Endodermal cell (in vitro differentiated cells): ENCODE data around the gene RUSC2. TPM values are rescaled to one million over a fixed set of nuclear protein-coding genes. Genes with fewer than 3 reads are reported as not detected.

Experiments used
- DNase-seq: peaks from one replicate; pipeline ENCODE4 v3.0.0-alpha.2; 2017
- H3K27ac ChIP-seq: 2 replicates; pipeline ENCODE4 v1.5.1; 2013; ENCODE audit warnings: mild to moderate bottlenecking, low read depth, low read length, moderate library complexity
- H3K27me3 ChIP-seq: 2 replicates; pipeline ENCODE4 v1.6.1; 2013; ENCODE audit warnings: mild to moderate bottlenecking, low read length, moderate library complexity; ENCODE audit not compliant: insufficient read depth, control insufficient read depth, poor library complexity, severe bottlenecking
- H3K36me3 ChIP-seq: 2 replicates; pipeline ENCODE4 v1.7.0; 2013; ENCODE audit warnings: mild to moderate bottlenecking, low read length, moderate library complexity; ENCODE audit not compliant: control insufficient read depth, insufficient read depth
- H3K4me1 ChIP-seq: one replicate; pipeline ENCODE4 v1.7.0; 2013; ENCODE audit warnings: low read length; ENCODE audit not compliant: control insufficient read depth, insufficient read depth
- H3K4me3 ChIP-seq: 2 replicates; pipeline ENCODE4 v1.5.1; 2013; ENCODE audit warnings: mild to moderate bottlenecking, low read length, moderate library complexity
- H3K9ac ChIP-seq: 2 replicates; pipeline ENCODE4 v1.6.1; 2013; ENCODE audit warnings: mild to moderate bottlenecking, low read length, moderate library complexity; ENCODE audit not compliant: poor library complexity, severe bottlenecking; ENCODE audit errors: extremely low read depth
- H3K9me3 ChIP-seq: 2 replicates; pipeline ENCODE4 v1.6.1; 2013; ENCODE audit warnings: mild to moderate bottlenecking, low read length, moderate library complexity; ENCODE audit not compliant: control insufficient read depth
- H3K27ac Mint-ChIP-seq: 2 replicates; pipeline ENCODE4 v1.8.0; 2020; ENCODE audit warnings: mixed read lengths
- H3K27me3 Mint-ChIP-seq: 2 replicates; pipeline ENCODE4 v1.8.0; 2021; ENCODE audit warnings: mild to moderate bottlenecking, mixed read lengths; ENCODE audit not compliant: insufficient read depth
- H3K36me3 Mint-ChIP-seq: 2 replicates; pipeline ENCODE4 v1.8.0; 2020; ENCODE audit warnings: low read depth, mixed read lengths
- H3K4me1 Mint-ChIP-seq: 2 replicates; pipeline ENCODE4 v1.8.0; 2020; ENCODE audit warnings: mixed read lengths
- H3K4me3 Mint-ChIP-seq: 2 replicates; pipeline ENCODE4 v1.8.0; 2020; ENCODE audit warnings: mild to moderate bottlenecking, moderate library complexity, mixed read lengths
- H3K9me3 Mint-ChIP-seq: 2 replicates; pipeline ENCODE4 v1.8.0; 2020; ENCODE audit warnings: mild to moderate bottlenecking, mixed read lengths
- WGBS, 2 experiments: methylation state at CpG; one replicate each; pipeline versions ENCODE4 v1.1.5 to v1.1.7; 2013; ENCODE audit warnings: missing lambda C conversion rate in 2 of 2, mixed read lengths in 1 of 2; ENCODE audit not compliant: insufficient coverage in 1 of 2, insufficient read length in 1 of 2; 5-methylcytosine and 5-hydroxymethylcytosine counted together
- total RNA-seq, 2 donors: library from RNA; stranded (reverse); fragmentation: NEBNext Ultra II Directional in 1 of 2; extraction: Animal tissue kit (Norgen Biotek cat#: 25700) in 1 of 2; gene quantifications; 2 replicates in 1 of 2; 3 replicates in 1 of 2; pipeline ENCODE4 v1.2.1, GENCODE V29; 2021
- TF ChIP-seq, protein P1 (sequence below): fragments of 200-600 bp; sonication (generic); conservative IDR thresholded peaks from 2 replicates; pipeline ENCODE4 v1.5.0; 2021; ENCODE audit warnings: antibody characterized with exemption, mild to moderate bottlenecking

The RUSC2 gene
- total RNA-seq, 2 donors from 2014 or later = 17.2 to 21.0 TPM

DNA sequence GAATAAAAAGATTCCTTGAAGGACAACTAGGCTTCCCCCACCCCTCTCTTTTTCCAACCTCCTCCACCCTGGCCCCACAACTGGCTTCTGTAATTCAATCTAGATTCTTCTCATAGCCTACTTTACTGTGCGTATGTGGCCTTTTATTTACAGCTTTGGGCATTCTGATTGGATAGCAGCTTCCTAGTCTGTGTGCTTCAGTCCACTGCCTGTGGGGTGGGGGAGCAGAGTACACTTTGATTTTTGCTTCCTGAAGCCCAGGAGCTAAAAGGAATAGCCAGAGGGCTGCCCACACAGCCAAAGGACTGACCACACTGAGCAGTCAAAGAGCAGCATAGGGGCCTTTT is 30.4 kb downstream of the RUSC2 start:
- Mint-ChIP-seq H3K36me3 (no peaks in the 10 kb centered on the region), H3K4me3 (no peak overlapping the region), H3K27me3 (no peaks in the 10 kb centered on the region), H3K9me3 (no peaks in the 10 kb centered on the region), H3K4me1 (peaks cover 32% of the 10 kb centered on the region), H3K27ac (no peak overlapping the region)
- no peak for DNase-seq
- Histone ChIP-seq H3K9me3 (no peaks in the 10 kb centered on the region), H3K4me1 (peaks cover 33% of the 10 kb centered on the region), H3K27ac (no peak overlapping the region), H3K36me3 (no peaks in the 10 kb centered on the region), H3K27me3 (no peaks in the 10 kb centered on the region), H3K4me3 (no peak overlapping the region), H3K9ac (no peak overlapping the region)
- TF ChIP-seq, protein P1, sequence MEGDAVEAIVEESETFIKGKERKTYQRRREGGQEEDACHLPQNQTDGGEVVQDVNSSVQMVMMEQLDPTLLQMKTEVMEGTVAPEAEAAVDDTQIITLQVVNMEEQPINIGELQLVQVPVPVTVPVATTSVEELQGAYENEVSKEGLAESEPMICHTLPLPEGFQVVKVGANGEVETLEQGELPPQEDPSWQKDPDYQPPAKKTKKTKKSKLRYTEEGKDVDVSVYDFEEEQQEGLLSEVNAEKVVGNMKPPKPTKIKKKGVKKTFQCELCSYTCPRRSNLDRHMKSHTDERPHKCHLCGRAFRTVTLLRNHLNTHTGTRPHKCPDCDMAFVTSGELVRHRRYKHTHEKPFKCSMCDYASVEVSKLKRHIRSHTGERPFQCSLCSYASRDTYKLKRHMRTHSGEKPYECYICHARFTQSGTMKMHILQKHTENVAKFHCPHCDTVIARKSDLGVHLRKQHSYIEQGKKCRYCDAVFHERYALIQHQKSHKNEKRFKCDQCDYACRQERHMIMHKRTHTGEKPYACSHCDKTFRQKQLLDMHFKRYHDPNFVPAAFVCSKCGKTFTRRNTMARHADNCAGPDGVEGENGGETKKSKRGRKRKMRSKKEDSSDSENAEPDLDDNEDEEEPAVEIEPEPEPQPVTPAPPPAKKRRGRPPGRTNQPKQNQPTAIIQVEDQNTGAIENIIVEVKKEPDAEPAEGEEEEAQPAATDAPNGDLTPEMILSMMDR = no peak
- 90% methylated on average over 1 of the region's 1 CpG; no CpG with 5 or more reads in 1 of the 2 experiments for WGBS, 2 experiments

DNA sequence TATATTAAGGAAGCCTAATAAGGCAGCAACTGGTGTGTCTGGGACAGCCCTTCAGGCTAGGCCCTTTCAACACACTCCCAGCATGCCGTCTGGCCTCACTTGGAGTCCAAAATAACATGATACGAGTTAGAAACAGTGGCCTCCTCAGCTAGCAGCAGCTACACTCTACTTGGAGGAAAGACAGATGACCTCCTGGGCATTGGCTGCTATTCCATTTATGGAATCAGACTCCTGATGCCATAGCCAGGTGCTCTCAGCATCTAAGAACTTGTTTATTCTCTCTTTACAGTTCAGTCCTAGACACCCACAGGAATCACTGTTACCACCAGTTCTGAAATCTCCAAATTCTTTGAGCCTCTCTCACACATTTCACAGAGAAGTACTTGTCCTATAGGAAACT is 31.8 kb downstream of the RUSC2 start:
- DNase-seq = no peak
- H3K36me3 Mint-ChIP-seq = no peaks in the 10 kb centered on the region
- Histone ChIP-seq H3K4me1 (peaks cover 37% of the 10 kb centered on the region), H3K9ac (no peak overlapping the region), H3K27ac (no peak overlapping the region), H3K4me3 (no peak overlapping the region), H3K36me3 (no peaks in the 10 kb centered on the region), H3K9me3 (no peaks in the 10 kb centered on the region), H3K27me3 (no peaks in the 10 kb centered on the region)
- H3K4me1 Mint-ChIP-seq = peaks cover 25% of the 10 kb centered on the region
- H3K9me3 Mint-ChIP-seq = no peaks in the 10 kb centered on the region
- WGBS, 2 experiments = 93 to 96% methylated on average over 2 of the region's 2 CpGs
- H3K27me3 Mint-ChIP-seq = no peaks in the 10 kb centered on the region
- no peak overlapping the region for H3K4me3 Mint-ChIP-seq
- H3K27ac Mint-ChIP-seq = peak overlapping the region; percentile 14
- TF ChIP-seq, protein P1 = no peak

DNA sequence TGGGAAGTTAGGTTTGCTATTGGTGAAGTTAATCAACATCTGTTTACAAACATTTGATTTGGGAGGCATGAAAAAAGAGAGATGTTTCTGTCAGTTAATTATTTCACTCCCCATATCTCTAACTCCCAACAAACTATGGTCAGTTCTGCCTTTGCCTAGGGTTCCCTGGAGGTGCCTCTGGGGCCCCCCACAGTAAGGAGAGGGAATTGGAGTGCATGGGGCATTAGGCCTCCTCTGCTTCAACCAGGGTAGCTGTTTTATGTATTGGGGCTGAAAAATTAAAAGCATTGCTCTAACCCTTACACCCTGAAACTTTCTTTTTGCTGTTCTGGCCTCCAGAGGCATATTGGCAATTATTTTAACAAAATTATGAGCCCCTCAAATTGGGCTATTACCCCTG is 32.3 kb downstream of the RUSC2 start:
- TF ChIP-seq, protein P1 = peak; percentile 69
- Mint-ChIP-seq H3K9me3 (no peaks in the 10 kb centered on the region), H3K36me3 (no peaks in the 10 kb centered on the region), H3K4me3 (no peak overlapping the region), H3K27me3 (no peaks in the 10 kb centered on the region), H3K4me1 (peaks cover 22% of the 10 kb centered on the region), H3K27ac (peak overlapping the region; percentile 14)
- Histone ChIP-seq H3K9ac (no peak overlapping the region), H3K4me3 (no peak overlapping the region), H3K9me3 (no peaks in the 10 kb centered on the region), H3K27ac (no peak overlapping the region), H3K4me1 (peaks cover 34% of the 10 kb centered on the region), H3K36me3 (no peaks in the 10 kb centered on the region), H3K27me3 (no peaks in the 10 kb centered on the region)
- no peak for DNase-seq
